Endothelial cell of umbilical vein (primary cell): ENCODE measurements around the gene ENTPD3. TPM values are rescaled to one million over a fixed set of nuclear protein-coding genes. Genes with fewer than 3 reads are reported as not detected.

ENCODE experiments used
- BruUV-seq: library from RNA; stranded (reverse); fragments of 400-500 nt; replicated peaks from 2 replicates; lab custom pipeline; 2021; lab: Mats Ljungman, UMichigan
- CTCF ChIA-PET: fragments of 300-600, 350-600 bp; sonication (Branson Sonifier 250); formaldehyde crosslinking; loops from one replicate; lab custom pipeline; 2021; ENCODE audit warnings: antibody characterized with exemption, inconsistent platforms; lab: Charles Lee
- POLR2A ChIA-PET: fragments of 300-600, 350-600 bp; sonication (Branson Sonifier 250); formaldehyde crosslinking; loops from one replicate; lab custom pipeline; 2021; ENCODE audit warnings: antibody characterized with exemption, inconsistent platforms; lab: Charles Lee
- DNase-seq: peaks from one replicate; pipeline ENCODE4 v3.0.0-alpha.2; 2011; ENCODE audit warnings: low read depth, low spot score
- FAIRE-seq: peaks from 2 replicates; lab custom pipeline; 2011; peaks lifted over from hg19 to GRCh38; lab: Jason Lieb, UNC
- H2AFZ ChIP-seq: 2 replicates; pipeline ENCODE4 v1.6.0; 2012; ENCODE audit warnings: low read depth, low read length, control low read depth, inconsistent platforms
- H3K27ac ChIP-seq: 2 replicates; pipeline ENCODE4 v1.5.1; 2011; ENCODE audit warnings: low read depth, mild to moderate bottlenecking, control low read depth, low read length, moderate library complexity; ENCODE audit not compliant: insufficient read depth
- H3K27me3 ChIP-seq, 2 experiments: 2 replicates each; pipeline versions ENCODE4 v1.6.0 to v1.6.1; 2011; ENCODE audit warnings: low read length in 2 of 2, mixed read lengths in 1 of 2; ENCODE audit not compliant: control insufficient read depth in 2 of 2, insufficient read depth in 2 of 2
- H3K36me3 ChIP-seq, 2 experiments: 2 replicates in 1 of 2; 3 replicates in 1 of 2; pipeline ENCODE4 v1.5.1; 2011; ENCODE audit warnings: low read length in 2 of 2, mild to moderate bottlenecking in 1 of 2, moderate library complexity in 1 of 2; ENCODE audit not compliant: control insufficient read depth in 2 of 2, insufficient read depth in 2 of 2; ENCODE audit errors: extremely low read depth in 1 of 2
- H3K4me1 ChIP-seq: 3 replicates; pipeline ENCODE4 v1.5.1; 2011; ENCODE audit warnings: mild to moderate bottlenecking, low read length; ENCODE audit not compliant: control insufficient read depth, insufficient read depth; ENCODE audit errors: extremely low read depth
- H3K4me2 ChIP-seq: 2 replicates; pipeline ENCODE4 v1.6.1; 2011; ENCODE audit warnings: low read length, control low read depth, mixed read lengths; ENCODE audit not compliant: insufficient read depth
- H3K4me3 ChIP-seq, 3 experiments: fragments of 200-600 bp in 1 of 3; sonication (generic), shearing (Covaris generic) in 1 of 3; replicated peaks in 1 of 3; 2 replicates each; pipeline ENCODE4 v1.5.1; 2011 to 2016; ENCODE audit warnings: control low read depth in 3 of 3, low read length in 3 of 3, mild to moderate bottlenecking in 2 of 3, inconsistent platforms in 1 of 3, low read depth in 1 of 3, moderate library complexity in 1 of 3; ENCODE audit not compliant: insufficient read depth in 1 of 3
- H3K79me2 ChIP-seq: 2 replicates; pipeline ENCODE4 v1.6.0; 2012; ENCODE audit warnings: low read length, inconsistent platforms; ENCODE audit not compliant: control insufficient read depth, insufficient read depth
- H3K9ac ChIP-seq: replicated peaks from 2 replicates; pipeline ENCODE3; 2011; ENCODE audit warnings: low read length, control low read depth; ENCODE audit not compliant: insufficient read depth; ENCODE audit errors: extremely low read depth
- H3K9me1 ChIP-seq: replicated peaks from 3 replicates; pipeline ENCODE4 v1.6.0; 2011; ENCODE audit warnings: mild to moderate bottlenecking, low read length; ENCODE audit not compliant: control insufficient read depth, insufficient read depth; ENCODE audit errors: extremely low read depth
- H3K9me3 ChIP-seq: replicated peaks from 2 replicates; pipeline ENCODE4 v1.5.1; 2012; ENCODE audit warnings: low read length, inconsistent platforms; ENCODE audit not compliant: control insufficient read depth, insufficient read depth
- H4K20me1 ChIP-seq: replicated peaks from 2 replicates; pipeline ENCODE3; 2011; ENCODE audit warnings: mild to moderate bottlenecking, low read length; ENCODE audit not compliant: control insufficient read depth, insufficient read depth; ENCODE audit errors: extremely low read depth
- EZH2 ChIP-seq: IDR thresholded peaks from 2 replicates; pipeline ENCODE4 v1.6.1; 2012; ENCODE audit warnings: borderline replicate concordance, low read depth, mild to moderate bottlenecking, moderate library complexity, low read length, inconsistent platforms; ENCODE audit not compliant: severe bottlenecking
- FOS ChIP-seq: IDR thresholded peaks from 2 replicates; pipeline ENCODE4 v1.6.1; 2011; ENCODE audit warnings: mild to moderate bottlenecking, low read length, moderate library complexity, borderline replicate concordance; ENCODE audit not compliant: insufficient read depth
- GATA2 ChIP-seq: IDR thresholded peaks from 2 replicates; pipeline ENCODE4 v1.7.0; 2011; ENCODE audit warnings: low read depth, mild to moderate bottlenecking, moderate library complexity, mixed read lengths, low read length; ENCODE audit not compliant: insufficient read length, insufficient read depth
- JUN ChIP-seq: IDR thresholded peaks from 2 replicates; pipeline ENCODE4 v1.6.1; 2011; ENCODE audit warnings: borderline replicate concordance, low read depth; ENCODE audit not compliant: insufficient read length, insufficient read depth
- MYC ChIP-seq: IDR thresholded peaks from one replicate; pipeline ENCODE4 v1.6.1; 2011; ENCODE audit warnings: mild to moderate bottlenecking, low read depth, low read length
- POLR2A ChIP-seq: IDR thresholded peaks from 2 replicates; pipeline ENCODE4 v1.6.1; 2012; ENCODE audit warnings: low read depth, mild to moderate bottlenecking, control low read depth, low read length
- POLR2AphosphoS5 ChIP-seq: IDR thresholded peaks from 2 replicates; pipeline ENCODE4 v1.6.1; 2012; ENCODE audit warnings: low read depth, mild to moderate bottlenecking, control low read depth, low read length, moderate library complexity; ENCODE audit not compliant: insufficient read depth
- dilution Hi-C: fragments of 300-500 bp; cut with MboI; formaldehyde crosslinking; loops from one replicate; pipeline ENCODE4 v1.15.0; 2019; ENCODE audit warnings: low sequenced_read_pairs; ENCODE audit not compliant: extremely low pct_ligation_motif_present
- intact Hi-C: fragments of 100-400 bp; cut with micrococcal nuclease; formaldehyde crosslinking; loops from one replicate; pipeline ENCODE4 v1.10.0; 2022
- polyA plus RNA-seq, 4 experiments: library from polyadenylated mRNA; depleted of rRNA in 3 of 4; stranded (reverse) in 3 of 4; unstranded in 1 of 4; fragments of >200 nt; gene quantifications; 2 replicates each; pipeline versions ENCODE4 v1.2.1 to v1.2.3, GENCODE V29; 2011 to 2012; ENCODE audit warnings: missing spikeins in 1 of 4
- total RNA-seq: library from RNA; stranded (reverse); gene quantifications from 2 replicates; pipeline ENCODE4 v1.2.3, GENCODE V29; 2021
- TF ChIP-seq, protein P1 (sequence below): IDR thresholded peaks from 2 replicates; pipeline ENCODE4 v1.6.1; 2011; ENCODE audit not compliant: insufficient read depth, insufficient read length
- TF ChIP-seq, protein P2 (sequence below), 2 donors: IDR thresholded peaks; 1 replicate in 1 of 2; 2 replicates in 1 of 2; pipeline ENCODE4 v1.5.1; 2011; ENCODE audit warnings: low read length in 2 of 2, mild to moderate bottlenecking in 2 of 2, moderate library complexity in 2 of 2, control low read depth in 1 of 2, inconsistent platforms in 1 of 2, low read depth in 1 of 2; ENCODE audit not compliant: insufficient read depth in 1 of 2; ENCODE audit errors: extremely low read depth in 1 of 2

The ENTPD3 gene
- total and polyA plus RNA-seq, 2 donors (not counting 3 experiments of a cell fraction or from before 2014, with no cell fraction given) = not detected

DNA sequence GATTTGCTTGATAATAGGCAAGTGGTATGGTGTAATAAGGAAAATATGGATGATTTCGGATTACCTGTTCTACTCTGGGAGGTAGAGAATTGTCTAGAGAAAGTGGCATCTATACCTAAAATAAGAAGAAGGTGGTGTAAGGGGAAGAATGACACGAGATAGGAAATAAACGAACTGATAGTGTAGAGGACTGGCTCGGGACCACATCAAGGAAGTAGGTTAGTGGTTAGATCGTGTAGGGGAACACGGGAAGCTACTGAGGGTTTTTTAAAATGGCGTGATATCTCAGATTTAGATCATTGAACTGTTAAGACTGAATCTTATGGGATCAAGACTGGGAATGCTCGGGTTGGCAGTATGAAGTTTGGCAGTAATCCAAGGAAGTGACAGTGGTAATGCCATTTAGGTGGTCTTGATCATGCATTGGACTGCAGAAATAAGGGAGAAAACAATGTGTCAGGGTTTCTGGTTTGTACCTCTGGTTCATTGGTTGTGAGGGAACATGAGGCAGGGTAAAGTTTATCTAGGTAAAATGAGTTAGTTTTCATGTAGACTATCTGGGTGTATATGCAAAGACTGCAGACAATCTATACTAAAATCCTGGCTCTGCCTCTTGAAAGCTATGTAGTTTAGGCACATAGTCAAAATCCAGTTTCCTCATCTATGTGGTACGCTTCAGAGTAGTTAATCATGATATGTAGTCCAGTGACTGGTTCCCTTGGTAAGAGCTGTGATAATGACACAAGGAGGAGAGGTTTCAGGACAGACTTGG, 77.5 kb downstream of the ENTPD3 start:
- H3K27me3 ChIP-seq = no peaks in the 10 kb centered on the region
- peaks cover 14 to 27% of the 10 kb centered on the region in 2 experiments for H3K36me3 ChIP-seq
- no peak overlapping the region for H3K9ac ChIP-seq
- ChIA-PET CTCF (interaction anchor here (0.9 kb wide), 1 partner anchor 42 kb away, joined by 3 read pairs; the partner anchor contains the start of gene ZNF620), POLR2A (no interaction called here)
- no peak overlapping the region for H3K4me3 ChIP-seq
- TF ChIP-seq POLR2AphosphoS5 = no peak
- TF ChIP-seq GATA2 = no peak
- no peak for TF ChIP-seq FOS
- no peak for TF ChIP-seq POLR2A
- TF ChIP-seq, protein P1, sequence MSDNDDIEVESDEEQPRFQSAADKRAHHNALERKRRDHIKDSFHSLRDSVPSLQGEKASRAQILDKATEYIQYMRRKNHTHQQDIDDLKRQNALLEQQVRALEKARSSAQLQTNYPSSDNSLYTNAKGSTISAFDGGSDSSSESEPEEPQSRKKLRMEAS = no peak
- no peak for TF ChIP-seq MYC
- TF ChIP-seq, protein P2, sequence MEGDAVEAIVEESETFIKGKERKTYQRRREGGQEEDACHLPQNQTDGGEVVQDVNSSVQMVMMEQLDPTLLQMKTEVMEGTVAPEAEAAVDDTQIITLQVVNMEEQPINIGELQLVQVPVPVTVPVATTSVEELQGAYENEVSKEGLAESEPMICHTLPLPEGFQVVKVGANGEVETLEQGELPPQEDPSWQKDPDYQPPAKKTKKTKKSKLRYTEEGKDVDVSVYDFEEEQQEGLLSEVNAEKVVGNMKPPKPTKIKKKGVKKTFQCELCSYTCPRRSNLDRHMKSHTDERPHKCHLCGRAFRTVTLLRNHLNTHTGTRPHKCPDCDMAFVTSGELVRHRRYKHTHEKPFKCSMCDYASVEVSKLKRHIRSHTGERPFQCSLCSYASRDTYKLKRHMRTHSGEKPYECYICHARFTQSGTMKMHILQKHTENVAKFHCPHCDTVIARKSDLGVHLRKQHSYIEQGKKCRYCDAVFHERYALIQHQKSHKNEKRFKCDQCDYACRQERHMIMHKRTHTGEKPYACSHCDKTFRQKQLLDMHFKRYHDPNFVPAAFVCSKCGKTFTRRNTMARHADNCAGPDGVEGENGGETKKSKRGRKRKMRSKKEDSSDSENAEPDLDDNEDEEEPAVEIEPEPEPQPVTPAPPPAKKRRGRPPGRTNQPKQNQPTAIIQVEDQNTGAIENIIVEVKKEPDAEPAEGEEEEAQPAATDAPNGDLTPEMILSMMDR (IDR thresholded peaks at IDR 0.05; ENCODE audit: extremely low read depth in 1 of 2, insufficient read depth in 1 of 2, low read depth in 1 of 2, low read length in 2 of 2) = no peak
- no peak for TF ChIP-seq JUN
- no peak for TF ChIP-seq EZH2
- BruUV-seq = no TSS peak
- no peaks in the 10 kb centered on the region for H3K9me3 ChIP-seq
- no peaks in the 10 kb centered on the region for H3K9me1 ChIP-seq
- dilution Hi-C loops (no loop called here), intact Hi-C loops (no loop called here)
- H3K27ac ChIP-seq = no peak overlapping the region
- DNase-seq = no peak
- peaks cover 6% of the 10 kb centered on the region for H3K79me2 ChIP-seq
- peaks cover 2% of the 10 kb centered on the region for H4K20me1 ChIP-seq
- H3K4me2 ChIP-seq = no peak overlapping the region
- H2AFZ ChIP-seq = no peak overlapping the region
- FAIRE-seq = no peak
- no peaks in the 10 kb centered on the region for H3K4me1 ChIP-seq
